Upper lobe of left lung (tissue), 4 donors: ENCODE results near the gene SSR4.

Experiments
- EP300 ChIP-seq, 4 donors: sonication (generic); formaldehyde crosslinking; IDR thresholded peaks; one replicate each; pipeline ENCODE4 v1.5.1; 2017; ENCODE audit warnings: antibody characterized with exemption in 4 of 4, control low read depth in 2 of 4
- POLR2A ChIP-seq, 4 donors: fragments of 450-650 bp; IDR thresholded peaks; one replicate each; pipeline ENCODE4 v1.5.1; 2016 to 2017; ENCODE audit warnings: antibody characterized with exemption in 4 of 4, mild to moderate bottlenecking in 2 of 4
- TF ChIP-seq, protein P1 (sequence below), 6 experiments: fragments of 450-650 bp in 4 of 6; fragments of 200-600 bp in 2 of 6; sonication (generic) in 2 of 6; IDR thresholded peaks; one replicate each; pipeline ENCODE4 v1.5.1; 2016 to 2019; ENCODE audit warnings: antibody characterized with exemption in 6 of 6

DNA sequence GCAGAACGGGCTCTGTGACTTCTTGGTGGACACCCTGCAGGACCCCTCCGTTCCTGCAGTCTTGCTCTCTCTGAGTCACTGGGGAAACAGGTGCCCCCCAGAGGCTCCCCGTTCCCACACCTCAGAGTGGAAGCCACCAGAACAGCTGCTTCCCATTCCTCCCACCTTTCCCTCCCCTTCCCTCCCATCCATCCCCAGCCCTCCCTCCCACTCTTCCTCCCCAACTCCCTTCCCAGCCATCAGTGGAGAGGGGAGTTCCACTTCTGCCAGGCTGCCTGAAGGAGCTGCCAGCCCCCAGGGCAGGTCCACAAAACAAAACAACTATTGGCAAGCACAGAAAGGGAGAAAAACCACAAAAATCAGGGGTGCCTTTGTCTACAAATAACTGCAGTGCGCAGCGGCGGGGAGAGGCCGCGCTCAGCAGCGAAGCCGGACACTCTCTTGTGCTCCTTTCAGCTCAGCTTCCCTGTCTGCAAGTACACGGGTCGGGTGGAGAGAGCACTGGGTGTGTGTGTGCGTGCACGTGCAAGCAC lies 8.1 kb downstream of the SSR4 start:
- TF ChIP-seq, protein P1, sequence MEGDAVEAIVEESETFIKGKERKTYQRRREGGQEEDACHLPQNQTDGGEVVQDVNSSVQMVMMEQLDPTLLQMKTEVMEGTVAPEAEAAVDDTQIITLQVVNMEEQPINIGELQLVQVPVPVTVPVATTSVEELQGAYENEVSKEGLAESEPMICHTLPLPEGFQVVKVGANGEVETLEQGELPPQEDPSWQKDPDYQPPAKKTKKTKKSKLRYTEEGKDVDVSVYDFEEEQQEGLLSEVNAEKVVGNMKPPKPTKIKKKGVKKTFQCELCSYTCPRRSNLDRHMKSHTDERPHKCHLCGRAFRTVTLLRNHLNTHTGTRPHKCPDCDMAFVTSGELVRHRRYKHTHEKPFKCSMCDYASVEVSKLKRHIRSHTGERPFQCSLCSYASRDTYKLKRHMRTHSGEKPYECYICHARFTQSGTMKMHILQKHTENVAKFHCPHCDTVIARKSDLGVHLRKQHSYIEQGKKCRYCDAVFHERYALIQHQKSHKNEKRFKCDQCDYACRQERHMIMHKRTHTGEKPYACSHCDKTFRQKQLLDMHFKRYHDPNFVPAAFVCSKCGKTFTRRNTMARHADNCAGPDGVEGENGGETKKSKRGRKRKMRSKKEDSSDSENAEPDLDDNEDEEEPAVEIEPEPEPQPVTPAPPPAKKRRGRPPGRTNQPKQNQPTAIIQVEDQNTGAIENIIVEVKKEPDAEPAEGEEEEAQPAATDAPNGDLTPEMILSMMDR (IDR thresholded peaks at IDR 0.05) = no peak
- TF ChIP-seq EP300 (IDR thresholded peaks at IDR 0.05) = no peak
- no peak for TF ChIP-seq POLR2A (IDR thresholded peaks at IDR 0.05)
